IPS-18c (cell line): Measurements from ENCODE around the gene CNTNAP2.

Experiments used
- H3K4me3 ChIP-seq: 2 replicates; pipeline ENCODE4 v1.7.0; 2013; ENCODE audit warnings: low read depth, mild to moderate bottlenecking, low read length, moderate library complexity; ENCODE audit not compliant: insufficient read depth
- H3K9me3 ChIP-seq: one replicate; pipeline ENCODE4 v1.6.1; 2013; ENCODE audit warnings: mild to moderate bottlenecking, low read length, moderate library complexity; ENCODE audit not compliant: control insufficient read depth, insufficient read depth

CNTNAP2 gene

GRCh38 chr7:147405621-147406020 lies 1289.0 kb downstream of the CNTNAP2 start:
- Histone ChIP-seq H3K4me3 (no peak overlapping the region), H3K9me3 (no peaks in the 10 kb centered on the region)

- Histone ChIP-seq H3K9me3 (no peaks in the 10 kb centered on the region), H3K4me3 (no peak overlapping the region)
These were observed 1290.0 kb downstream of the CNTNAP2 start for GRCh38 chr7:147406521-147407135.

- H3K4me3 ChIP-seq, result no peak overlapping the region
- no peaks in the 10 kb centered on the region for H3K9me3 ChIP-seq
These were observed 1294.5 kb downstream of the CNTNAP2 start for GRCh38 chr7:147411096-147411495.

GRCh38 chr7:147412109-147412508 lies 1295.5 kb downstream of the CNTNAP2 start:
- Histone ChIP-seq H3K9me3 (no peaks in the 10 kb centered on the region), H3K4me3 (no peak overlapping the region)

GRCh38 chr7:147412782-147413556 lies 1296.4 kb downstream of the CNTNAP2 start:
- no peak overlapping the region for H3K4me3 ChIP-seq
- no peaks in the 10 kb centered on the region for H3K9me3 ChIP-seq

- H3K9me3 ChIP-seq, result no peaks in the 10 kb centered on the region
These were observed 1296.9 kb downstream of the CNTNAP2 start for GRCh38 chr7:147413557-147413870.

GRCh38 chr7:147415991-147416390 lies 1299.4 kb downstream of the CNTNAP2 start:
- Histone ChIP-seq H3K4me3 (no peak overlapping the region), H3K9me3 (no peaks in the 10 kb centered on the region)

More at GRCh38 chr7:147413557-147413870, 1296.9 kb downstream of the CNTNAP2 start:
- no peak overlapping the region for H3K4me3 ChIP-seq

- Histone ChIP-seq H3K9me3 (no peaks in the 10 kb centered on the region), H3K4me3 (no peak overlapping the region)
These were observed 1302.4 kb downstream of the CNTNAP2 start for GRCh38 chr7:147418966-147419365.

GRCh38 chr7:147423875-147424274 lies 1307.3 kb downstream of the CNTNAP2 start:
- H3K4me3 ChIP-seq, result no peak overlapping the region; the same call in 1 of the 2 replicates
- no peaks in the 10 kb centered on the region for H3K9me3 ChIP-seq

- no peaks in the 10 kb centered on the region for H3K9me3 ChIP-seq
- H3K4me3 ChIP-seq, result no peak overlapping the region
These were observed 1311.5 kb downstream of the CNTNAP2 start for GRCh38 chr7:147428075-147428474.

GRCh38 chr7:147429961-147430360 lies 1313.4 kb downstream of the CNTNAP2 start:
- H3K9me3 ChIP-seq, result no peaks in the 10 kb centered on the region
- no peak overlapping the region for H3K4me3 ChIP-seq

GRCh38 chr7:147432079-147432478 lies 1315.5 kb downstream of the CNTNAP2 start:
- no peaks in the 10 kb centered on the region for H3K9me3 ChIP-seq
- no peak overlapping the region for H3K4me3 ChIP-seq

GRCh38 chr7:147432576-147432975 lies 1316.0 kb downstream of the CNTNAP2 start:
- H3K9me3 ChIP-seq, result no peaks in the 10 kb centered on the region
- H3K4me3 ChIP-seq, result no peak overlapping the region

- H3K9me3 ChIP-seq, result no peaks in the 10 kb centered on the region
- no peak overlapping the region for H3K4me3 ChIP-seq
These were observed 1320.1 kb downstream of the CNTNAP2 start for GRCh38 chr7:147436718-147437117.

- H3K9me3 ChIP-seq, result no peaks in the 10 kb centered on the region
- H3K4me3 ChIP-seq, result no peak overlapping the region
These were observed 1321.6 kb downstream of the CNTNAP2 start for GRCh38 chr7:147438216-147438615.

- Histone ChIP-seq H3K4me3 (no peak overlapping the region), H3K9me3 (no peaks in the 10 kb centered on the region)
These were observed 1327.3 kb downstream of the CNTNAP2 start for GRCh38 chr7:147443942-147444341.

- Histone ChIP-seq H3K9me3 (no peaks in the 10 kb centered on the region), H3K4me3 (no peak overlapping the region)
These were observed 1336.2 kb downstream of the CNTNAP2 start for GRCh38 chr7:147452816-147453215.

GRCh38 chr7:147465223-147465622 lies 1348.6 kb downstream of the CNTNAP2 start:
- H3K9me3 ChIP-seq, result no peaks in the 10 kb centered on the region
- no peak overlapping the region for H3K4me3 ChIP-seq

GRCh38 chr7:147472556-147472955 lies 1356.0 kb downstream of the CNTNAP2 start:
- no peaks in the 10 kb centered on the region for H3K9me3 ChIP-seq
- no peak overlapping the region for H3K4me3 ChIP-seq
